GM19468 (cell line): ENCODE results near the gene DYNLL1.
"Not testable (repeated sequence)": the region's sequence is repeated elsewhere in the genome, so short reads cannot be mapped to it uniquely, and the experiment has no call there.

ENCODE experiments used
- ATAC-seq: cut with Tn5 transposase; IDR thresholded peaks from one replicate; pipeline ENCODE4 v1.9.1; 2021; ENCODE audit warnings: mild to moderate bottlenecking, moderate library complexity, moderate number of reproducible peaks; ENCODE audit not compliant: unreplicated experiment; ENCODE audit errors: extremely low read depth

Gene DYNLL1

GRCh38 chr12:120473807-120474615, 21.9 kb upstream of the DYNLL1 start:
- no peak for ATAC-seq

DNA sequence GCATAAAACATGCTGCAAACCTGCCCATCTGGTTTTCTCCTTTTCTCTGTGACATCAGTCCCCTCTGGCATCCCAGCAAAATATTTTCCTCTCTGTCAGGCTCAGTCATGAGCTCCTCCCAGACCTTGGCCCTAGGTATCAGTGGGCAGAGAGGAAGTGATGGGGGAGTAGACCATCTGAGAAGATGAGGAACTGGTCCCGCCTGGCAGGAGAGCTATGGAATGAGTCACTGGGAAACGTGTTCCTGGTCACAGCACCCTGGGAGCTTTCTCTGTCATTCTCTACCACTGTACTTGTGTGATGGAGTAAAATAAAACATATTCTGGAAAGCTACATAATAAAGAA, 21.3 kb upstream of the DYNLL1 start:
- ATAC-seq: no peak

- no peak for ATAC-seq
These were observed 20.3 kb upstream of the DYNLL1 start for GRCh38 chr12:120475643-120476042.

DNA sequence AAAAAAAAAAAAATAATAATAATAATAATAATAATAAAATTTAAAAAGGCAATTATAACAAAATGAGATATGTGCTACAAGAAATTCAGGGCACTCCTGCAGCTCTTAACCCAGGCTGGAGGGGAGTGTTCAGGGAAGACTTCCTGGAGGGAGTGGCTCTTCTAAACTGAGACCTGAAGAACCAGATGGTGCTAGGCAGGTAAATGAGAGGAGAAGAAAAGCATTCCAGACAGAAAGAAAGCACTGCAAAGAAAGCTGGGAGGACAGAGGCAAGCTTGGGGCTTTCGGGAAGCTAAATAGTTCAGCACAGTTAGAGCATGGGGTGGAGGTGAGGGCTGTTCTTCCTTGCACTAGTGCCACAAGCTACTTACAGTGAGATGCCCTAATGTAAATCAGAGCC, 16.5 kb upstream of the DYNLL1 start:
- ATAC-seq: no peak

DNA sequence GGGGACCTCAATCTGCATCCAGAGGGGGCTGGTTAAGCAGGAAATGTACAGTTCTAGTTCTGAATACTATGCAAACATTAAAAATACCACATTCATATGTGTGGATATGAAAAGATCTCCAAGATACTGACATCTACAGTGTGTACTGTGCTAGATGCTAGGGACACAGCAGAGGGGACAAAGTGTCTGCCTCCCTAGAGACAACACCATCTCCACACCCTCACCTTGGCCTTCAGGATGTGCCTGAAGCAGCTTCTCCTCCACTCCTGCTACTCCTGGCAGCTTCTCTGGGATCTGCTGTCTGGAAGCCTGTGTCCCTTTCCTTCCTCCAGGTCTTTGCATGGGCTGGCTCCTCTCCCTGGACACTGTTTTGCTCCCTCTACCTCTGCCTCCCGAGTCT, 15.7 kb upstream of the DYNLL1 start:
- no peak for ATAC-seq

GRCh38 chr12:120481022-120481767, 14.7 kb upstream of the DYNLL1 start:
- ATAC-seq: no peak

DNA sequence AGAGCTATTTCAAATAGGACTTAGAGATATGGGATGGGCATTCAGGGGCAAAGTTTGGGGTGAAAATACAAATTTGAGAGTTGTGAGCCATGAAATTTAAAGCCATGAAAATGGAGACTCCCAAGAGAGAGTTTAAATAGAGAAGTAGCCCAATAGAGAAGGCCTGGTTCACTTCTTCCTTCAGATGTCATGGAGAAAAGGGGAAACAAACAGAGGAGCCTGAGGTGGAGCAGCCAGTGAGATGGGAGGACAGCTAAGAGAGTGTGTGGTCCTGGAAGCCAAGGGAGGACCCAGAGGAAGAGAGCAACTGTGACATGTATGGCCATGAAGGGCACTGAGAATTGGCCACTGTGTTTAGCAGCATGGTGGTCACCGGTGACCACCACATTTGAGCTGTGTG, 12.3 kb upstream of the DYNLL1 start:
- no peak for ATAC-seq

DNA sequence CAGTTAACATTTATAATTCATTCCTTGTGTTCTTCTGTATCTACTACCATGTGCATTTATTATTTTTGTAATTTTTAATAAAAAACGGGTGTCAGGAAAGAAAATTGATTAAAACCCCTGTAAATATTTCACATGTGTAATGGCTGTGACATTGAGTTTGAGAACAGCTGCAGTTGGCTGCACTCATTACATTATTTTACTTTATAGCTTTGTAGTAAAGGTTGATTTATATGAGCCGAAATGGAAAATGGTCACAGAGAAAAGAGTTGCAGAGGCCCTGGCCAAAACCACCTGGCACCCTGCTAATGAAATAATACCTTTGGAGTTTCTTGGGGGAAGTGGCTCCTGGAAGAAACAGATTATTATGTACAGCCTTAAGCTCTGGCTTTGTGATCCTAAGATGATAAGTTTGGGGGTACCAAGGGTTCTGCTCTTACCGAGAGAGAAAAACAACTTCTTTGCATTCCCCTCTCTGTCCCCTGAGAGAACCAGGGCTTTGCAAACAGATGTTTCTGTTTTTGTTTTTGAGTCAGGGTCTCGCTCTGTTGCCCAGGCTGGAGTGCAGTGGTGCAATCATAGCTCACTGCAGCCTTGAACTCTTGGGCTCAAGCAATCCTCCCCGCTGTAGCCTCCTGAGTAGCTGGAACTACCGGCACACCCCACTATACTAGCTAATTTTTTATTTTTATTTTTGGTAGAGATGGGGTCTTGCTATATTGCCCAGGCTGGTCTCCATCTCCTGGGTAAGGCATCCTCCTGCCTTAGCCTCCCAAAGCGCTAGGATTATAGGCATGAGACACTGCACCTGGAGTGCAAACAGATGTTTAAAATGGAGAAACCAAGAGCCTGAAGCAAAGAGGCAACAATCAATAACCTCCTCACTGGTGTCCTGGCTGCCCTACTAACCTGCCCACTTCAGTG, 9.7 kb upstream of the DYNLL1 start:
- no peak for ATAC-seq

DNA sequence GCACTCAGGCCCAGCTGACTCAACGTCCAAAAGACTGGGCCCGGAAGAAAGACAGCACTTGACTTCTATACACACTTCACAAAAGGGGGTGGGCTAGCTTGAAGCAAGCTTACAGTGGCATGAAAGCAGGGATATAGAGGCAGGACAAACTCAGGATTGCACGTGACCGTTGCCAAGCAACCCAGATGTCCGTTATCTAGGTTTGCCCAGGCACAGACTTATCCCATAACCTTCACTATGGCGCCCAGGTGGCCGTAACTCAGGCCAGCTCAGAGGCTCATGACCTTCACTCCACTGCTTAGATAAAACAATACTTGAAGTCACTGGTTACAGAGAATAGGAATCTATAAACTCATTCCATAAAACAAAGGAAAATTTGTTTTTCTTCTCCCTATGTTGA, 8.4 kb upstream of the DYNLL1 start:
- ATAC-seq: not testable (repeated sequence)

GRCh38 chr12:120488057-120488640, 7.8 kb upstream of the DYNLL1 start:
- ATAC-seq: no peak

- no peak for ATAC-seq
These were observed 6.9 kb upstream of the DYNLL1 start for GRCh38 chr12:120489018-120489417.

DNA sequence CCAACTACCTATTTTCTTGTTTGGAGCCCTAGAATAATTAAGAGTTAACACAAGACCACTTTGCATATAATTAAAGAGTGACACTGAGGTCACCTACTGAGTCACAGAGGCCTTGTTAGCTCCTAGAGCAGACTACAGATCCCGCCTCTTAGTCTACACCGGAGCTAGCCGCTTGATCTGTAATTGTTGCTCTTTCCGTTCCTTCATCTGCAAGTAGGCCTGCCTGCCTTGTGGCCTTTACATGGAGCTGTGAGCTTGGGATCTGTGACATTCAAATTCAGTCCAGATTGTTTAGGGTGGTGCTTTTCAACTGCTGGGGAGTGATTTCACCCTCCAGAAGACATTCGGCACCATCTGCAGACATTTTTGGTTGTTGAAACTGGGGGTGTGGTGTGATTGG, 5.6 kb upstream of the DYNLL1 start:
- no peak for ATAC-seq

DNA sequence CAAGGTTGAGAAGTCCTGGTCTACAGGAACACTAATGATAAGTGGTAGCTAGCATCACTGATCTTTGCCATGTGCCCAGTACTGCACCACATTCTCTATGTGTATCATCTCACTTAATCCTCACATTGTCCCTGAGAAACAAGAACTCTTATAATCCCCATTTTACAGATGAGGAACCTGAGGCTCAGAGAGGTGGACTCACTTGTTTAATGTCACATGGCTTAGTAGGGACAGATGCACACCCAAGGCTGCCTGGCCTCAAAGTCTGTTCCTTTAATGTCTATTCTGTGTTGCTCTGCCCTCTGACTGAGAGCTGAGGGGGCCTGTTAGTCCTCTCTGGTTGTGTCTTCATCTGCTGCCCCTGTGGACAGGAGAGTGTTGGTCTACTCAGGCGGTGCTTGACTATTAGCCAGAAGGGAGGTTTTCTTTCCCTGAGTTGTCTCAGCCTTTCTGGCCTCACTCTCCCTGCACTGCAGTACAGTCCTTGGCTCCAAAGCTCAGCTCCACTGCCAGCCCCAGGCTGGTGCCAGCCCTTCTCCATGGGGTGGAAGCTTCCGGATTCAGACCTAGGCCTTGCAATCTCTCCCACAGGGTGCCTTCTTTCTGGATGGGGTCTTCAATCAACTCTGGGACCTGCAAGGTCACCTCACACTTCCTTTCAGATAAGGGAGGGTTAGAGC, 4.9 kb upstream of the DYNLL1 start:
- ATAC-seq: no peak

DNA sequence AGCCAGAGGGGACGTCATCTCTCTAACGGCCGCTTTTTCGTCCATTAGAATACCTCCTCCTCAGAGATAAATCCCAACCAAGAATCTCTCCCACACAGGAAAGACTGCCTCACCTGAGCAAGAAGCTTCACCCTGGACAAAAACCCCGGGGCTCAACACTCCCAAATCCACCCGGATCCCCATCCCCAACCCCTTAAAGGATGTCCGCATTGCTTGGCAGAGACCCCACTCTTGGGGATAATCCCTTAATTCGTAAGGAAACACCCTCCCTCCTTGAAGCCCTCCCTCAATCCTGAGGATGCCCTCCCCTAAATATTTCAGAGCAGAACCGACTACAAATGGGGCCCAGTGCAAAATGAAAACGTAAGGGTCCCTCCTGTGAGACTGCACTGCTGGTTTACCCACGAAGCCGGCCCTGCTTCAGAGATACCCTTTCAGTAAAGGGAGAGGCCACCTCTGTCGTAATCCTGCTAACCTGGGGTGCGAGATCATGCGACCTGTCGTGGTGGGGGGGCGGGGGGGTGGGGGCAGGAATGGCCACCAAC, 655 bp upstream of the DYNLL1 start:
- ATAC-seq: no peak

DNA sequence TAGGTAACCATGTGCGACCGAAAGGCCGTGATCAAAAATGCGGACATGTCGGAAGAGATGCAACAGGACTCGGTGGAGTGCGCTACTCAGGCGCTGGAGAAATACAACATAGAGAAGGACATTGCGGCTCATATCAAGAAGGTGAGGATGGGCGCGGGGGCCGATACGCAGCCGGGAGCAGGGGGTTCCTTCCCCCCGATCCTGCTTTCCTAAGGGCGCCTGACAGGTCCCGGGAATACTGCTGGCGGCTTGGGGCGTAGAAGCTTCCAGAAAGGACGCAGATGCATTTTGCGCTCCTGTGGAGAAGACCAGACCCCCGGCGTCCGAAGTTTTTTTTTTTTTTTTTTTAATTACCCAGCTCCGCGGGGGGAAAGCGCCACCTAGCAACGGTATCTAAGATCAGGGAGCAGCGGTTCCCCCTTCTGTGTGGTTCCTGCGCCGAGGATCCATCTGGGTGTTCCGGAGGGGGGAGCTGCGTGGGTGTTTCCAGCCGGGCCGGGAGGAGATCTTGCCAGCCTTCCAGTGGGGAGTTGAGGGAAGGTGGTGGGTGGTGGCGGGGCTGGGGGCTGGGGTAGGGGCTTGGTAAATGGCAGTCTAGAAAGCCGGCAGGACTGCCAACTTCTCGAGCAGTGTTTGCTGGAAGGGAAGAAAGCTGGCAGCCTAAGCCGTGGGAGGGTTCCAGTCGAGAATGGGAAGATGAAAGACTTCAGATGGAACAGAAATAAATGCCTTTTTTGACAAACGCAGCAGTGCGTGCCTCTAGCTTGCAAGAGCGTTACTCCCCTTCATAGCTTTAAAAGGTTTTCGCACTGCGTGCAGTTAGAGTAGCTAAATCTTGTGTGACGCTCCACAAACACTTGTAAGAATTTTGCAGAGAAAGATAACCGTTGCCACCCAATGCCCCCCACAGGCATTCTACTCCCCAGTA, 764 bp downstream of the DYNLL1 start:
- no peak for ATAC-seq

DNA sequence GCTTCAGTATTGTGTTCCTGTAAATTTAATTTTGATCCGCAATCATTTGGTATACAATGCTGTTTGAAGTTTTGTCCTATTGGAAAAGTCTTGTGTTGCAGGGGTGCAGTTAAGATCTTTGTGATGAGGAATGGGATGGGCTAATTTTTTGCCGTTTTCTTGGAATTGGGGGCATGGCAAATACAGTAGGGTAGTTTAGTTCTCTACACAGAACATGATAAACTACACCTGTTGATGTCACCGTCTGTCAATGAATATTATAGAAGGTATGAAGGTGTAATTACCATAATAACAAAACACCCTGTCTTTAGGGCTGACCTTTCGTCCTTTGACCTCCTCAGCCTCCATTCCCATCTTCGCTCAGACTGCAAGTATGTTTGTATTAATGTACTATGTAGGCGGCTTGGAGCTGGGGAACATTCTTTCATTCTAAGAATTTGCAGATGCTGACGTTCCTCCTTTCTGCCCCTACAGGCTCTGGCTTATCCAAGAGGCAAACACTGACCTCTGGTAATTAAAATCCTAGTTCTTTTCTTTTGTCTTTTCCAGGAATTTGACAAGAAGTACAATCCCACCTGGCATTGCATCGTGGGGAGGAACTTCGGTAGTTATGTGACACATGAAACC, 1.7 kb downstream of the DYNLL1 start:
- no peak for ATAC-seq

DNA sequence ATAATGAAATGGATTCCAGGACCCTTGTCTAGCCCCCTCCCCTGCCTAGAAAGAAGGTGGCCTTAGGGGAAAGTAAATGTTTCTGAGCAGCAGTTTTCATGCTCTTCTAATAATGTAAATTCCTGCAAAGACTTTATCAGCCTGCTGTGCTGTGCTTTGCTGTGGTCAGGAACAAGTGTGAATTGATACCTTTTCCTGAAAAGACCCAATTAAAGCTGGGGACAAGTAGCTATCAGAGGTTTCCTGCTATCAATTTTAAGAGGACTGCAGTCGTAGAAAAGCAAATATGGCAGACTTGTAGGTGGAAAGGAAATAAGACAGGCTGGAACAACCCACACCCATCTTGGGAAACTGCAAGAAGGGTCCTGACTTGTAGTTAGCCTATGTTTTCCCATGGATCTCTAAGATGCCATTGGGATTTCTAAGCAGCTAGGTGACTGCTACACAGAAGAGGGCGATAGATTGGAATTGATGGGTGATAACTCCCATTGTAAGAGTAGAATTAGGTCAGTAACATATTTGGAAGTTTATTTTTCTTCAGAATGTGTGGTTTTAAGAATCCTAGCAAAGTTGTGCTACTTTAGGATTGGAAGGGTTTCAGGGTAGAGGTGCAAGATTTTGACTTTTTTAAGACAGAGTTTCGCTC, 3.1 kb downstream of the DYNLL1 start:
- ATAC-seq: no peak

GRCh38 chr12:120500581-120500980, 4.7 kb downstream of the DYNLL1 start:
- ATAC-seq: no peak
